ENCODE data around the gene RPLP2.
A peak's percentile ranks its signal among the peaks of the same experiment; 100 is the strongest.

The RPLP2 gene

DNA sequence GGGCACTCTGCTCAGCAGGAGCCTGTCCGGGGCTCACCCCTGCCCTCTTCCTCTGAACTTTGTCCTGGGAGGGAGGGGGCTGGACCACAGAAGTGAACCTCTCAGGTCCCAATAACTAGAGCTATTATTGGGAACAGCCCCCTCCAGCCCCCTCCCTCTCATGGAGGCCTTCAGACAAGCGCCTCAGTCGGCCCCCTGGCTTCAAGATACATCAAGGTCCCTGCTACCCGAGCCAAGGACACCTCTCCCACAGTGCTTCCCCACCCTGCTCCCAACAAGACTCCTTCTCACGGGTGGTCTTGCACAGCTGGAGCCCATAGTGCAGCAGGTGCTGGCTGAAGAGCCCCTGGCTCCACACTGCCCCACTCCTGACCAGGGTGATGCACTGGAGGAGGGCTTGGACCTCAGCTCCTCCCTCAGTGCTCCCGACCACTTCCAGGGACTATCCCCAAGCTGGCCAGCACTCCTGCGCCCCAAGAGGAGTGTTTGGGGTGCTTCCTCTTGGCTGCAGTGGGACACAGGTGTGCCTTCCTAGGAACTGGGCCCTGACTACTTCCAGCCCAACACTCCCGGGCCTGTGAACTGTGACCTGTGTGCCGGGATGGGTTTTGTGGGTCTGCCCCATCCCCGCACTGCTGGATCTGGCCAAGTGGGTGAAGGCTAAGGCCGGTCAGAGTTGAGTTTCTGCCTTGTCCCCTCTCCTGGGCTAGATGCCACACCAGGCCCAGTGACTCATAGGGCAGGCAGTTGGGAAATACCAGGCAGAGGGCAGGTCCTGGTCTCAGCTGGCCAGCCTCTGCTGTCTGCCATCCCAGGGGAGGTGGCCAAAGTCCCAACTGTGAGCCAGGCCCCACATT lies 11.1 kb downstream of the RPLP2 start:
- TF ChIP-seq RAD21 (IDR thresholded peaks at IDR 0.05; ENCODE audit: low read depth): no peak
- TF ChIP-seq EP300 (IDR thresholded peaks at IDR 0.05; ENCODE audit: borderline replicate concordance): no peak
- peak; percentile 59 for TF ChIP-seq NFIC (IDR thresholded peaks at IDR 0.05)
- no peak for TF ChIP-seq CREB1 (IDR thresholded peaks at IDR 0.05; ENCODE audit: low read depth)
- peak; percentile 53; the same call in 1 of the 2 replicates for TF ChIP-seq TCF12 (IDR thresholded peaks at IDR 0.05; ENCODE audit: low read depth)
- TF ChIP-seq, protein P1, sequence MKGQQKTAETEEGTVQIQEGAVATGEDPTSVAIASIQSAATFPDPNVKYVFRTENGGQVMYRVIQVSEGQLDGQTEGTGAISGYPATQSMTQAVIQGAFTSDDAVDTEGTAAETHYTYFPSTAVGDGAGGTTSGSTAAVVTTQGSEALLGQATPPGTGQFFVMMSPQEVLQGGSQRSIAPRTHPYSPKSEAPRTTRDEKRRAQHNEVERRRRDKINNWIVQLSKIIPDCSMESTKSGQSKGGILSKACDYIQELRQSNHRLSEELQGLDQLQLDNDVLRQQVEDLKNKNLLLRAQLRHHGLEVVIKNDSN (IDR thresholded peaks at IDR 0.05): no peak
- peak; percentile 89 for TF ChIP-seq CEBPB (IDR thresholded peaks at IDR 0.05)
- TF ChIP-seq TEAD4 (IDR thresholded peaks at IDR 0.05): peak; percentile 81
- TF ChIP-seq, protein P2, sequence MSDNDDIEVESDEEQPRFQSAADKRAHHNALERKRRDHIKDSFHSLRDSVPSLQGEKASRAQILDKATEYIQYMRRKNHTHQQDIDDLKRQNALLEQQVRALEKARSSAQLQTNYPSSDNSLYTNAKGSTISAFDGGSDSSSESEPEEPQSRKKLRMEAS (IDR thresholded peaks at IDR 0.05): peak; percentile 24; the same call in 1 of the 2 replicates
- no peak for TF ChIP-seq FOXM1 (IDR thresholded peaks at IDR 0.05; ENCODE audit: borderline replicate concordance, low read depth)
- TF ChIP-seq EGR1 (IDR thresholded peaks at IDR 0.05): no peak

GRCh38 chr11:821512-822371 lies 12.0 kb downstream of the RPLP2 start:
- no peak for TF ChIP-seq TCF12 (IDR thresholded peaks at IDR 0.05; ENCODE audit: low read depth)
- no peak for TF ChIP-seq CEBPB (IDR thresholded peaks at IDR 0.05)
- TF ChIP-seq, protein P3, sequence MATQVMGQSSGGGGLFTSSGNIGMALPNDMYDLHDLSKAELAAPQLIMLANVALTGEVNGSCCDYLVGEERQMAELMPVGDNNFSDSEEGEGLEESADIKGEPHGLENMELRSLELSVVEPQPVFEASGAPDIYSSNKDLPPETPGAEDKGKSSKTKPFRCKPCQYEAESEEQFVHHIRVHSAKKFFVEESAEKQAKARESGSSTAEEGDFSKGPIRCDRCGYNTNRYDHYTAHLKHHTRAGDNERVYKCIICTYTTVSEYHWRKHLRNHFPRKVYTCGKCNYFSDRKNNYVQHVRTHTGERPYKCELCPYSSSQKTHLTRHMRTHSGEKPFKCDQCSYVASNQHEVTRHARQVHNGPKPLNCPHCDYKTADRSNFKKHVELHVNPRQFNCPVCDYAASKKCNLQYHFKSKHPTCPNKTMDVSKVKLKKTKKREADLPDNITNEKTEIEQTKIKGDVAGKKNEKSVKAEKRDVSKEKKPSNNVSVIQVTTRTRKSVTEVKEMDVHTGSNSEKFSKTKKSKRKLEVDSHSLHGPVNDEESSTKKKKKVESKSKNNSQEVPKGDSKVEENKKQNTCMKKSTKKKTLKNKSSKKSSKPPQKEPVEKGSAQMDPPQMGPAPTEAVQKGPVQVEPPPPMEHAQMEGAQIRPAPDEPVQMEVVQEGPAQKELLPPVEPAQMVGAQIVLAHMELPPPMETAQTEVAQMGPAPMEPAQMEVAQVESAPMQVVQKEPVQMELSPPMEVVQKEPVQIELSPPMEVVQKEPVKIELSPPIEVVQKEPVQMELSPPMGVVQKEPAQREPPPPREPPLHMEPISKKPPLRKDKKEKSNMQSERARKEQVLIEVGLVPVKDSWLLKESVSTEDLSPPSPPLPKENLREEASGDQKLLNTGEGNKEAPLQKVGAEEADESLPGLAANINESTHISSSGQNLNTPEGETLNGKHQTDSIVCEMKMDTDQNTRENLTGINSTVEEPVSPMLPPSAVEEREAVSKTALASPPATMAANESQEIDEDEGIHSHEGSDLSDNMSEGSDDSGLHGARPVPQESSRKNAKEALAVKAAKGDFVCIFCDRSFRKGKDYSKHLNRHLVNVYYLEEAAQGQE (IDR thresholded peaks at IDR 0.05; ENCODE audit: low read depth): no peak
- TF ChIP-seq TAF1 (IDR thresholded peaks at IDR 0.05; ENCODE audit: low read depth): no peak
- TF ChIP-seq, protein P2 (IDR thresholded peaks at IDR 0.05): no peak

DNA sequence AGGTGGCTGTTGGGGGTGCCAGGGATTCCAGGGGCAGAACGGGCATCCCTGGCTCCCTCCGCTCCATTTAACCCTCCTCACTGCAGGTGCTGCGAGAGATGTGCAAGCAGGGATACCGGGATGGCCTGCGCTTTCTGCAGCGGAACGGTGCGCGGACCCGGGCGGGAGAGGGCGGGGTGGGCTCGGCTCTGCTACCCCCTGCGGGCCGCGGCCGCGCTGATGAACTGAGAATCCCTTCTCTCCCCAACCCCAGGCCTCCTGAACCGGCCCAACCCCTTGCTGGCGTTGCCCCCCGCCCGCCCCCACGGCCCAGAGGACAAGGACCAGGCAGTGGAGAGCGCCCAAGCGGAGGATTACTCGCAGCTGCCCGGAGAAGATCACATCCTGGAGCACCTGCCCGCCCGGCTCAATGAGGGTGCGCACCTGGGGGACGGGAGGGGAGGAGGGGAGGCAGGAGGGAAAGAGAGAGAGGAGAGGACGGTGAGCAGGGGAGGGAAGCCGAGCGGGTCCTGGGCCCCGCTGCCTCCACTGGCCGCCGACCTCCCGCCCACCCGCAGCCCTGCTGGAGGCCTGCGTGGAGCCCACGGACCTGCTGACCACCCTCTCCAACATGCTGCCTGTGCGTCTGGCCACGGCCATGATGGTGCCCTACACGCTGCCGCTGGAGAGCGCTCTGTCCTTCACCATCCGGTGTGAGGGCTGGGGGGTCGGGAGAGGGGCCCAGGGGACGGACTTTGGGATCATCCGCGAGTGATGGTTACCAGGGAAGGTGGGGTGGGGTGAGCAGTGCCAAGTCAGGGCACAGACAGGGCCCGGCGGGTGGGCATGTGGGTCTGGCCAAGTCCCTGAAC lies 13.9 kb downstream of the RPLP2 start:
- TF ChIP-seq ZBTB7A (IDR thresholded peaks at IDR 0.05; ENCODE audit: low read depth) (no peak), YY1 (IDR thresholded peaks at IDR 0.05; ENCODE audit: low read depth) (no peak), EP300 (IDR thresholded peaks at IDR 0.05; ENCODE audit: borderline replicate concordance) (no peak), CREB1 (IDR thresholded peaks at IDR 0.05; ENCODE audit: low read depth) (no peak), CEBPB (IDR thresholded peaks at IDR 0.05) (no peak), FOXM1 (IDR thresholded peaks at IDR 0.05; ENCODE audit: borderline replicate concordance, low read depth) (no peak)
- TF ChIP-seq, protein P3 (IDR thresholded peaks at IDR 0.05; ENCODE audit: low read depth): no peak

- TF ChIP-seq RAD21 (IDR thresholded peaks at IDR 0.05; ENCODE audit: low read depth): no peak
- TF ChIP-seq CREB1 (IDR thresholded peaks at IDR 0.05; ENCODE audit: low read depth): no peak
- TF ChIP-seq, protein P2 (IDR thresholded peaks at IDR 0.05): no peak
These were observed 14.6 kb downstream of the RPLP2 start for GRCh38 chr11:824292-824880.

DNA sequence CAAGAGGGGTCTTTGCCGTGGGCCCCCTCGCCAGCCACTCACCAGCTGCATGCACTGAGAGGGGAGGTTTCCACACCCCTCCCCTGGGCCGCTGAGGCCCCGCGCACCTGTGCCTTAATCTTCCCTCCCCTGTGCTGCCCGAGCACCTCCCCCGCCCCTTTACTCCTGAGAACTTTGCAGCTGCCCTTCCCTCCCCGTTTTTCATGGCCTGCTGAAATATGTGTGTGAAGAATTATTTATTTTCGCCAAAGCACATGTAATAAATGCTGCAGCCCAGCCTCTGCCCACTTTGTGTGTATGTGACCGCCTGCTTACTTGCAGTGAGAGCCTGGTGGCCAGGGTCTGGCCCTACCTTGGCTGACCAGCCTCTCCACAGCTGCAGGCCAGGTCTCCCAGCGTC lies 15.2 kb downstream of the RPLP2 start:
- TF ChIP-seq, protein P1 (IDR thresholded peaks at IDR 0.05): no peak
- TF ChIP-seq RAD21 (IDR thresholded peaks at IDR 0.05; ENCODE audit: low read depth) (no peak), TCF12 (IDR thresholded peaks at IDR 0.05; ENCODE audit: low read depth) (no peak), NFIC (IDR thresholded peaks at IDR 0.05) (no peak), TEAD4 (IDR thresholded peaks at IDR 0.05) (no peak), EP300 (IDR thresholded peaks at IDR 0.05; ENCODE audit: borderline replicate concordance) (no peak), CREB1 (IDR thresholded peaks at IDR 0.05; ENCODE audit: low read depth) (no peak), FOXM1 (IDR thresholded peaks at IDR 0.05; ENCODE audit: borderline replicate concordance, low read depth) (no peak), EGR1 (IDR thresholded peaks at IDR 0.05) (no peak), ZBTB7A (IDR thresholded peaks at IDR 0.05; ENCODE audit: low read depth) (no peak)
- TF ChIP-seq, protein P3 (IDR thresholded peaks at IDR 0.05; ENCODE audit: low read depth): no peak
- TF ChIP-seq, protein P2 (IDR thresholded peaks at IDR 0.05): no peak

Data from Ishikawa (cell line).